HG03139 (cell line): ENCODE data around the gene RIMBP2.
"Not testable (repeated sequence)": the region's sequence is repeated elsewhere in the genome, so short reads cannot be mapped to it uniquely, and the experiment has no call there.

Source experiments
- ATAC-seq: cut with Tn5 transposase; IDR thresholded peaks from one replicate; pipeline ENCODE4 v1.9.1; 2021; ENCODE audit not compliant: unreplicated experiment

Gene RIMBP2

DNA sequence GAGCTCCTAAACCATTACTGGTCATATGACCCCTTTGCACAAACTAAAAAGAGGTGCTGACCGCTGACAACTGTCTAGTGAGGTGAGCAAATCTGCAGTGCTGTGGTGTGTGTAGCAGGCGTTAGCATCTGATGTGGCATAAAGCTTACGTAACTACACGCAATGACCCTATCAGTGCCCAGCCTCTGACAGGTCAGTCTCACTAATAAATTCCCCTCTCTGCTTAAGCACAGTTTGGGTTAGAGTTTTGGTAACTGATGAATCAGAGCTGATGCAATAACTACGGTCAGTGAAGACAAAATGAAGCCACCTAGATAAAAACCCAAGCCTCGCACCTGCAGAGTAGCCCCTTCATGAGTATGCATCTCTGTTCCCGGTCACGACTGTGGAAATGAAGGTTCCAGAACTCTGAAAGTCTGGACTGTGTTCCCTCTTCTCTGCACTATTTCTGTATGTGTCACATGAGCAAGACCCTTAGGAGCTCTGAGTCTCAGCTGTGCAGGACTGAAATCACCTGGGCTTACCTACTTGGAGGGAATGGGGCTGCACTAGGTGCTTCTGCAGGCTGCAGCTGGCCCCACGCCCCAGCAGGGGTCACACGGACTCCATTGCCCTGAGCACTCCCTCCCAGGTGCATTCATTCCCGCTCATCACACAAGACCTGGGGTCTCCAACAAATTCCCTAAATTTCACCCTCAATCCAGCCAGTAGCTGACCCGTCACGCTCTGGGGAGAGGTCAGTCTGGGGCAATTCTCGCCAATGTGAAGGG lies 54.4 kb downstream of the RIMBP2 start:
- no peak for ATAC-seq

DNA sequence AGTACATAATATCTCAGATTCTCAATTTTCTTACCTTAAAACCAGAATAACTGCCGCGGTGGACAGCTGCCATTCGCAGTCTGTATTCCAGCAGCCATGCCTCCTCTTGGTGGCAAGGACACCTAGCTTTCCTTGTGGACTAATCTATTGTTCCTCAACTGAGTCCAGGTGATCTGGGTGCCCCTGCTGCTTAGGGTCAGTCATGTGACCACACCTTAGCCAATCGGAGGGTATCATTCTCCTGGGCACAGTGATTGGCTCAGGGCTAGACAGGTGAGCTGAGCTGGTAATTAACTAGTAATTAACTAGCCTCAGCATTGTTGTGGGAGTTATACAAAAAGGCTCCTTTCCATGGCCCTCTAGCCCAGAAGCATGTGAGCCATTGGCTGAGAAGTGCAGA lies 55.0 kb downstream of the RIMBP2 start:
- ATAC-seq = no peak

DNA sequence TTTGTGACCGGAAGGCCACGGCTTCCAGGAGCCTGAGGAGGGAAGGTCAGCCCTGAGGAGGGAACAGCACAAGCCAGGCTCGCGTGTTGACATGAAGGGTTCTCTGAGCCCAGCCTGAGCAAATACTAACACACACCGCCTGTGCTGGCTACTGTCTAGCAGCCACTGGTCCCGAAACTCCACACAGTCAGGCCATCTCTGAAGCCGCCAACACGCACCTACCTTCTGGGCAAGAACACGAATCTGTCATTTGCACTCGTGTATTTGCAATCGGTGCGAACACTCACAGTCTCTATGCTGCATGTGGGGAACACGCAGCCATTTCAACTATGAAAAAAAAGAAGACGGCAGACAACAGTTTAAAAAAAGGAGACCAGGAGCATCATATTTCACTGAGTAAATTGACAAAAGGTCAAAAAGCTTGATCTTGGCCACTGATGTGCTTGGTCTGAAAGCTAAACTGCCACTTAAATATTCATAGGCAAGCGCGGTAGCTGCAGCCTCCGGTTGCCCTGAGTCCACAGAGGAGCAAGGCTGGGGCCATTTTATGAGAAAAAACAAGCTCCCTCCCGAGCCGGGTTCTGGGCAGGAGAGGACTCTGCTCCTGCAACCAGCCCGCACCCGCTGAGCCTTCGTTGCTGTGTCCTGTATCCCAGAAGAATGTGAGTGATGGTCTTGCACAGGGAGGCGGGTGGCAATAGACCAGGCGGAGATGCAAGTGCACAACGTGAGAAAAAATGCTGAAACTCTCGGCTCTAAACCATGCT lies 57.8 kb downstream of the RIMBP2 start:
- no peak for ATAC-seq

DNA sequence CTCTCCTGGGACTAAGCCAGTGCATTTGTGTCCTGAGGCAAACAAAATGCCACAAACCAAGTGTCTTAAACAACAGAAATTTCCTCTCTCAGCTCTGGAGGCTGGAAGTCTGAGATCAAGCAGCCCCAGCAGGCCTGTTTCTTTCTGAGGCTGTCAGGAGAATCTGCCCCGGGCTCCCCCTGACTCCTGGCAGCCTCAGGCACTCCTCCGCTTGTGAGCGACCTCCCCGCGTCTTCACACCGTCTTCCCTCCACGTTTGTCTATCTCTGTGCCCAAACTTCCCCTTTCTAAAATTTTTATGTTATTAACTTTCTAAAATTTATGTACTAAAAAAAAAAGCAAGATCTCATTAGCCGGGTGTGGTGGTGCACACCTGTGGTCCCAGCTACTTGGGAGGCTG lies 59.7 kb downstream of the RIMBP2 start:
- ATAC-seq = no peak

DNA sequence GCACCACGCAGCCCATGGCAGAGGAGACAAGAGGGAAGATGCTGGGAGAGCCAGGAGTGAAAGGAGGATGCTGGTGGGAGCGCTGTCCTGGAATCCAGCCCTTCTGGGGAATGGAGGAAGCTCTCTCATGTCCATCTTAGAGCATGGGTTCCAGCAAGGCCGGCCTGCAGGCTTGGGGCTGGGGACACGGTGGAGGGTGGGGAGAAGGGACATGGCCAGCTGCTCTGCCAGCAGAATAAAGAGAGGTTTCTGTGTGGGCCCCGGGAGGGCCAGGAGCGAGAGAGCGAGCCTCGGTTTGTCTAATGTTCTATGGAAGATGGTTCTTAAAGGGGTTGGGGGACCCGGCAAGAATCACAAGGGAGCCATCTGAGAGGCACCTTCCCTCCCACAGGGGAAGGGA lies 60.2 kb downstream of the RIMBP2 start:
- no peak for ATAC-seq

DNA sequence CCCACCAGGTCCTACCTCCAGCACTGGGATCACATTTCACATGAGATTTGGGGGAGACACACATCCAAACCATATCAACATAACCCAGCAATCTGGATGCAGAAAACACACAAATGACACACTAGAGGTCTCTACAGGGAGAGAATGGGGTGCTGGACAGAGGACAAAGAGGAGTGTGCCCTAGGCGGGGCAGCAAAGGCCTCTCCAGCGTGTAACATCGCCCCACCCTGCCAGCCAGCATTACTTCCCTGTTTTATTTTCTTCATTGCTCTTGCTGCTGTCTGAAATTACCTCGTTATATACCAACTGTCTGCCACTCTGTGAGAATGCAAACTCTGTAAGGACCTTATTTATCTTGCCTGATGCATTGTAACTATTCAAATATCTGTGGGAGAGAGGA lies 61.1 kb downstream of the RIMBP2 start:
- no peak for ATAC-seq

DNA sequence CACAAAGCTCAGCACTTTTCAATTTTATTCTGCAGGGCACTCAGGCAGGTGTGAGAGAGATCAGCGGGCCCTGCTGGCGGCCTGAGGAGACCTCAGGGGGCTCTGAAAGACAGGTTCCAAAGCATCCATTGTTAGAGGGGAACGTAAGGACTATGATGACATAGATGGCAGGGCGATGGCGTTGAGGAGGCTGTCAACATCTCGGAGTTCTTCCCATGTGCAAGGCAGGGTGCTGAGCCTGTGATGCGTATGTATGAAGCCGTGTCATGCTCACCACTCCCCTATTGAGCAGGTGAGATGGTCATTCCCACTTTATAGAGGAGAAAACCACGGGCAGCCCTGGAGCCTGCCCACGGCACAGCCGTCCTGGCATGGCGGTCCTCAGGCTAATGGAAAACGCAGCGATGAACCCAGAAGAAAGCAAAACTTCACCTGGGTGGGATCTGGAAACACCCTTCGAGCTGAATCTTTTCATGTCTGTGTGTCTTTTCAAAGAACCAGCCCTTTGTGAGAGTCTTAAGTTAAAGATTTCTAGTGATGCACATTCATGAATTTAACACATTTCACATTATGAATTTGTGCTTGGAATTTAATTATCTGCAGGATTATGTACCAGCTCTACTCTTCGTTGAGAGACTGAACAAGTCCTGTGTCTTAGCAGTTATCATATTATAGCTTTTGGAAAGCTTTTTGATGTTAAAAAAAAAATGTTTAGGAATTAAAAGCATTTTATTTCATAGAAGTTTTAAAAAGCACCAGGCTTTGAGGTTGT lies 64.7 kb downstream of the RIMBP2 start:
- no peak for ATAC-seq

DNA sequence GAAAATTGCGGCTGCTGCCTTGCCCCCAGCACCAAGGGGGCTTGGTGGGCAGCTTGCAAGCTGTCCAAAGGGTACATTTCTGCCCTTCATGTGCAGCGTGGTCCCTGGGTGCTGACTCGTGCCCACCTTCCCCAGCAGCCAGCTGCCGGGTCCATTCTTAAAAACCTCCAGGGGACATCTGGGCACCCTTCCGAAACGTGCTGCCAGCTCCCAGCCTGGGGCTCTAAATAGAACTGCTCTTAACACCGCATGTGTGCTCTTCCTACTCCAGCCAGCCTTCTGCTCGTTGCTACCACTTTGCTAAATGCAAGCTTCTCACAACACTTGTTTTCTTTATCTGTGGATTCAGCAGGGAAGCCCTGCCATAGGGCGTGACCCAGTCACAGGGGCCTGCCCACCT lies 66.0 kb downstream of the RIMBP2 start:
- no peak for ATAC-seq

DNA sequence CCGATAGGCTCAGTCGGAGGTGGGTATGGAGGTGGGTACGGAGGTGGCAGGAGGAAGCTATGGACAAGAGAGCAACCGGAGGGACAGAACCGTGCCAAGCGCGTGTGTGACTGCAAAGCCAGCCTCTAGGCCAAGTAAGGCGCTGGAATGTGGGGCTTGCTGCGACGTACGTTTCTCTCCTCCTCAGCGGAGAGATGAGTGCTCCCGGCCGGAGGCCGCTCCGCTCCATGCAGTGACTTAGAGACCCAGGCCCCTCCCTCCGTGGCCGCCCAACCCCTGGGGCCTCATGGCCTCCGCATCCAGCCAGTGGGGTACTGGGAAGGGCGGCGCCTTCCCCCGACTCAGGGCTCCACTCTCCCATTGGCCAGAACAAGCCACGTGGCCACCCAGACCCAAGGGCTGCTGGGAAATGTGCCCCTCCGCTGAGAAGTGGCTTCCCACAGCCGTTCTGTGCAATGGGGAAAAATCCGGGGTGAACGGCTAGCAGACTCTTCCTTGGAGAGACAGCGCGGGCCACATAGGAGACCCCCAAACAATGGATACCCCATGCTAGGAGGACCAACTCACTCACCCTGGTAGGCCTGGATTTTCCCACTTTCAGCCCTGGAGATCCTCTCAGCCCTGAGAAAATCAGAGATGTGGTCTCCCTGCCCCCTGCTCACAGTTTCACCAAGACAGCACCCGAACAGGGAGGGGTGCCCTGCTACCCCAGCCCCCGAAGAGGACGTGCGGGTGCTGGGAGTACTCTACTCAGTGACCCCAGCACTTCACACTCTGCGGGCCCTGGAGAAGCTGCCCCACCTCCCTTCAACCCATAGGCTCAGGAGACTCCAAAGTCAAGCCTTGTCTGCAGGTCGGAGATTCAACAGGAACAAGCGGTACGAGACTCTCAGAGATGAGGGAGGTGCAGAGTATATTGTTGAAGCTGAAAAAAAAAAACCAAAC lies 66.7 kb downstream of the RIMBP2 start:
- no peak for ATAC-seq

DNA sequence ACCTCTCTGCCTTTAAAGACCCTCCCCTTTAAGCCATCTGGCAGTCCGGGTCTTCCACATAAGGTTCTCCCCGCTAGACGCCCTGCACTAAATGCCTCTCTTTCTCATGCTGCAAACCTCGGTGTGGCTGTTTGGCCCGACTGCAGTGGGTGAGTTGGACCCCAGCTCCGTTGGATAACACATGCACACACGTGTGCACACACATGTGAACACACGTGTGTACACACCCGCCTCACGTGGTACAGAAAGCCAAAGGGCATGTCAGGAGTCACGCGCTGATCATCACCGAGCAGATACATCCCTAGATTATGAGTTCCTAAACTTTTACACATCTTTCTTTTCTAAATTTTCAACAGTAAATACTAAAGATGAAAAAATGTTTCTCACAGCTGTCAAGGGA lies 68.3 kb downstream of the RIMBP2 start:
- ATAC-seq = no peak

DNA sequence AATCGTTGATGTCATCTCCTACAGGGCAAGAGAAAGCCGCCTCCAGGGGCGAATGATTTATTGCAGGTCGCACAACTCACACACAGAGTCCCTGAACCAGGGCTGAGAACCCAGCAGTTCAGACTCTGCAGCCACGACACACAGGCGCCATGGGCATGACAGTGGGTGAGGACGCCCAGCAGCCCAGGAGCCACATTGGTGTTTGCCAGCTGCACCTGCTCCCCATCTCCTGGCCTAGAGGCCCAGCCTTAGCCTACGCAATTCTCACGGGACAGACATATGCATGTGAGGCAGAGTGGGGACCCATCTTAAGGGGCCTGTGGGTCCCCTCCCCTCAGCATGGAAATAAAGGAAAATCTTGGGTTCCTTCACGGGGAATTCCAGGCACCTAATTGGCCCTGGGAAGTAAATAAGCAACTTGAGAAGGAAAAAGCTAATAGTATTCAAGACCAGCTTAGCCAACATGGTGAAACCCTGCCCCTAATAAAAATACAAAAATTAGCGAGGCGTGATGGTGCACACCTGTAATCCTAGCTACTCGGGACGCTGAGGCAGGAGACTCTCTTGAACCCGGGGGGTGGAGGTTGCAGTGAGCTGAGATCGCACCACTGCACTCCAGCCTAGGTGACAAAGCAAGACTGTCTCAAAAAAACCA lies 69.3 kb downstream of the RIMBP2 start:
- ATAC-seq = no peak

DNA sequence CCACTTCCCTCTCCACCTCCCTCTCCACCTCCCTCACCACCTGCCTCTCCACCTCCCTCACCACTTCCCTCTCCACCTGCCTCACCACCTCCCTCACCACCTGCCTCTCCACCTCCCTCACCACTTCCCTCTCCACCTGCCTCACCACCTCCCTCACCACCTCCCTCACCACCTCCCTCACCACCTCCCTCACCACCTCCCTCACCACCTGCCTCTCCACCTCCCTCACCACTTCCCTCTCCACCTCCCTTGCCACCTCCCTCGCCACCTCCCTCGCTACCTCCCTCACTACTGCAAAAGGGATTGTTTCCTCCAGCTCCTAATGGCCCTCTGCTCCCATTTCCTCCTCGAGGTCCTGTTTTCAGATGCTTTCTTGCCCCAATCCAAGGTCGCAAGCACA lies 69.9 kb downstream of the RIMBP2 start:
- ATAC-seq = not testable (repeated sequence)

DNA sequence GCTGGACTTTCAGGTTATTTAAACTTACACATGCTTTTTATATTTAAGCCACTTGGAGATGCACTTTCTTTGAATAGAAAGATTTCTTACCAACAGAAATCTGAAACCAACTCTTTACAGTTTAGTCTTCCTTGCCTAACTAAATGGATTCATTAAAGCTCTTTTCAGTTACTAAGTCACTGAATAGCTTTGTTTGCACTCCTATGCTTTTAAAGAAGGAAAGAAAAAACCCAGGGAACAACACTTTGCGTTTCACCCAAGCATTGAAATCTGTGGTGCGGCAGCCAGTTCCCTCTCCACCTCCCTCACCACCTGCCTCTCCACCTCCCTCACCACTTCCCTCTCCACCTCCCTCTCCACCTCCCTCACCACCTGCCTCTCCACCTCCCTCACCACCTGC lies 70.3 kb downstream of the RIMBP2 start:
- no peak for ATAC-seq

DNA sequence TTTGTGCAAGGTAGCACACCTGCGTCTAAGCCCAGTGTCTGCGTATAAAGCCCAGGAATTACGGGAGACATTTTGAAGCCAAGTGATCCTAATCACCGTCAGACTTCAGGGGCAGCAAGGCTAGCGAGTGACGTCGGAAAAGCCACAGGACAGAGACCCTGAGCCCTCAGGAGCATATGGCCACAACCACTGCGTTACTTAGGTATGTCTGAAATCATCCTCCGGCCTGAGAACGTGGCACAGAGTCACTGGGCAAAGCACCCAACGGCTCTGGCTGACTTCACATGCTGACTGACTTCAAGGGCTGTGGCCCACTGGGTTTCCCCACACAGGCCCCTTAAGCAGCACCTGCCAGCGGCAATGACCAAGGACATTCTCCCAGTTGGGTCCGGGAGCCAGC lies 71.5 kb downstream of the RIMBP2 start:
- no peak for ATAC-seq

DNA sequence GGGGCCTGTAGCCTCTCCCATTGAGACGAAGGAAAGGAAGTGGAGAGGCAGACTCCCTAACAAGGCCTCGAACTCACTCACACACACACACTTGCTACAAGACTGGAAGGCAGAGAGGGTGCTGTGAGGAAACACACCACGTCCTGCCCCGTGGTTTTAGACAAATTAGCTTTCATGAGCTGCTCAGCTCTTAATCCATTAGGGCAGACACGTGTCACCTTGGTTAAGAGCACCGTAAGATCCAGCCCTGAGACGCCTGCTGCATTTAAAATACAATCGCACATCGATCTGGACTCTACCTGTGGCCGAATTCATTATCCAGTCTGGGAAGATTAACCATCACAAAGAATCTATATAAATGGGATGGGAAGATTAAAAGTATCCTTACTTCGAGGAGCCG lies 72.0 kb downstream of the RIMBP2 start:
- ATAC-seq = no peak

DNA sequence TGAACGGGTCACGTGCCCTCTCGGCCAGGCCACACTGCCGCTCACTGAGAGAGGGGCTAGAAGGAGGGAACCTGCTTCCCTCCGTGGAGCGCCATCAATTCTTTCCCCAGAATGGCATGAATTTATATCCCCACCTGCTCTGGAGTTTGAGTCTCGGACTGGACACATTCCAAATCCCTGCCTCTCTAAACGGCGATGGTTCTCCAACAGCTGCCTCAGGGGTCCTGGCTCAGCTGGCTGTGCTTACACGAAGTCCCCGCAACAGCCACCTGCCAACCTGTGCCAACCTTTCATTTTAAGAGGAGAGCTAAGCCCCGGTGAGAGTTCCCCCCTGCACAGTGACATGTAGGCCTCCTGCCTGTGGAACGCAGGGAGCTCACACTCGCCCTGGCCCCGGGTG lies 73.2 kb downstream of the RIMBP2 start:
- no peak for ATAC-seq

DNA sequence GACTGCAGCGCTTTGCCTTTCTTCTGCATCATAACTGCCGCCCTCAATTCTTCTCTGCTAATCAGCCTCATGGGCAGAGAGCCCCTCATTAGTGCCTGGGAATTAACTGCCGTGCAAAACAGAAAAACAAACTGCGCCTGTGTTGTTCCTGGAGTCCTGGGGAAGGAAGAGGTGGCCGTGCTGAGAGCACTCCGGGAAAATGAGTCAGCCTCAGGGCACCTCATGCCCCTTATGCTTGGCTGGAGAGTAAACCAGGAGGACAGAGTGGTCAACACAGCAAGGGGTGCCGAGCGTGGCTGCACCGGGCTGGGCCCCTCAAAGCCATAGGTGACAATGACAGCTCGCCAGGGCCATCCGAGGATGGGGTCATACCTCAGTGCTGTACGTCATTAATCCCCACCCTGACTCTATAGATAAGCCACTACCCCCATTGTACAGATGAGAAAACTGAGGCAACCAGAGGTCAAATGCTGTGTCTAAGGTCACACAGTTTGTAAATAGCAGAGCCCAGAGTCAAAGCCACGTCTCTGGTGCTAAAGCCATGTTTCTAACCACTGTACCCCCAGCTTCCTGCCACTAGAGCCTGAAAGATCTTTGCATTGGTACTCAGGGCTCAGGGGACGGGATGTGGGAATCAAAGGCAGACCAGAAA lies 74.4 kb downstream of the RIMBP2 start:
- ATAC-seq = no peak

DNA sequence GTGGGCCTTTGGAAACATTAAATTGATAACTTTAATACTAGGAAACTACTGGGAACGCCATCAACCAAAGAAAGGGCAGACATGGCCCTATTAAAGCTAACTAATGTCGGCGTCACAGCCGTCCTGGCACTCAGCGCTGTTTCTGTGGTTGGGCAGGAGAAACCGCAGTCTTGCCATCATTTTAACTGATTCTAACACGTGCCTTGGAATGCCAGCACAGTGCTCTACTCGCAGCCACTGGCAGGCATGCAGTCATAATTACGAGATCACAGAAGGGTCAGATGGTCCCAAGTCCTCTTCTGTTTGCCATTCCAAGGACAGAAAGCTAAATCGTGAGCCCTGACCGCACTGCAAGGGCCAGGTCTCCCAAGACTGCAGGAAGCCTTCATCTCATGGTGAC lies 75.2 kb downstream of the RIMBP2 start:
- no peak for ATAC-seq

DNA sequence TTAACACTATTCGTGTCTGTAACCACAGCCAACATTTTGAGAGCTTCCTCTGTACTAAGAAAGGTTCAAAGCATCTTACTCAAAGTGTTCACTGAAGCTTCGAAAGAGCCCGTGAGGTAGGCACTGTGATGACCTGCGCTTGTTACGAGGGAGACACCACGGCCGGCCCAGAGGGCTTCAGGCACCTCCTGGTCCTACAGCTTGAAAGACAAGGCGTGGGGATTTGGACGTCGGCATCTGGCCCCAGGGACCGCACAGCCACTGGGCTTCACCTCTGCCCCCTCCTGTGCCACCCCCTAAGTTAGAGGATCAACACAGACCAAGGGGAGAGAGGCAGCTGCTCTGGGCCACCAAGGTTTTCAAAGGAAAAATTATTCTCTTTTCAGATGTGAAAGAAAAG lies 75.6 kb downstream of the RIMBP2 start:
- ATAC-seq = no peak
